MM.1S (cell line): ENCODE data around the gene RIMBP3C.

Source experiments
- DNase-seq: peaks from one replicate; pipeline ENCODE4 v3.0.0-alpha.2; 2015
- H2AFZ ChIP-seq: fragments of 300-600 bp; sonication (generic); 2 replicates; pipeline ENCODE4 v1.6.0; 2016; ENCODE audit warnings: antibody characterized with exemption, low read length
- H3F3A ChIP-seq: fragments of 300-600 bp; sonication (generic); 2 replicates; pipeline ENCODE4 v1.6.1; 2016; ENCODE audit warnings: mild to moderate bottlenecking, antibody characterized with exemption, low read length, moderate library complexity, mixed read lengths; ENCODE audit not compliant: insufficient read depth
- H3K27ac ChIP-seq: fragments of 300-600 bp; sonication (generic); 2 replicates; pipeline ENCODE4 v1.5.1; 2016; ENCODE audit warnings: mild to moderate bottlenecking, low read length
- H3K27me3 ChIP-seq: fragments of 300-600 bp; sonication (generic); replicated peaks from 2 replicates; pipeline ENCODE4 v1.6.0; 2016; ENCODE audit warnings: low read length; ENCODE audit not compliant: insufficient read depth
- H3K36me3 ChIP-seq: fragments of 300-600 bp; sonication (generic); replicated peaks from 2 replicates; pipeline ENCODE4 v1.6.1; 2016; ENCODE audit warnings: mild to moderate bottlenecking, low read length, mixed read lengths; ENCODE audit not compliant: insufficient read depth
- H3K4me1 ChIP-seq: fragments of 300-600 bp; sonication (generic); 2 replicates; pipeline ENCODE4 v1.6.1; 2016; ENCODE audit warnings: low read length, mixed read lengths
- H3K4me2 ChIP-seq: fragments of 300-600 bp; sonication (generic); 2 replicates; pipeline ENCODE4 v1.6.0; 2016; ENCODE audit warnings: low read depth, low read length
- H3K4me3 ChIP-seq: fragments of 300-600 bp; sonication (generic); 2 replicates; pipeline ENCODE4 v1.5.1; 2016; ENCODE audit warnings: low read length, mixed read lengths
- H3K79me2 ChIP-seq: fragments of 300-600 bp; sonication (generic); 2 replicates; pipeline ENCODE4 v1.6.1; 2016; ENCODE audit warnings: mixed run types, low read length, mixed read lengths
- H3K9ac ChIP-seq: fragments of 300-600 bp; sonication (generic); 2 replicates; pipeline ENCODE4 v1.6.1; 2016; ENCODE audit warnings: low read length, mixed read lengths
- H3K9me2 ChIP-seq: fragments of 300-600 bp; sonication (generic); replicated peaks from 2 replicates; pipeline ENCODE4 v1.6.1; 2016; ENCODE audit warnings: mild to moderate bottlenecking, low read length, mixed read lengths; ENCODE audit not compliant: insufficient read depth
- H3K9me3 ChIP-seq: fragments of 300-600 bp; sonication (generic); replicated peaks from 2 replicates; pipeline ENCODE4 v1.6.1; 2016; ENCODE audit warnings: mild to moderate bottlenecking, low read length, mixed read lengths; ENCODE audit not compliant: insufficient read depth
- H4K20me1 ChIP-seq: fragments of 300-600 bp; sonication (generic); 2 replicates; pipeline ENCODE4 v1.6.1; 2016; ENCODE audit warnings: mild to moderate bottlenecking, low read length, moderate library complexity, mixed read lengths; ENCODE audit not compliant: insufficient read depth
- EZH2 ChIP-seq: fragments of 300-600 bp; sonication (generic); optimal IDR thresholded peaks from 2 replicates; pipeline ENCODE3; 2017; ENCODE audit warnings: low read depth, mild to moderate bottlenecking, antibody characterized with exemption, low read length, mixed read lengths
- EZH2phosphoT487 ChIP-seq: fragments of 300-600 bp; sonication (generic); IDR thresholded peaks from 2 replicates; pipeline ENCODE4 v1.6.1; 2018; ENCODE audit warnings: antibody characterized with exemption, low read length
- TF ChIP-seq, protein P1 (sequence below): fragments of 300-600 bp; sonication (generic); IDR thresholded peaks from 2 replicates; pipeline ENCODE4 v1.5.1; 2016; ENCODE audit warnings: antibody characterized with exemption, low read length, mixed read lengths

Gene RIMBP3C

GRCh38 chr22:21594865-21595452 is 43.7 kb upstream of the RIMBP3C start:
- H3K4me3 ChIP-seq, result no peak overlapping the region
- H3K9me3 ChIP-seq, result no peaks in the 10 kb centered on the region
- H3F3A ChIP-seq, result no peaks in the 10 kb centered on the region
- H3K4me2 ChIP-seq, result no peak overlapping the region
- H2AFZ ChIP-seq, result no peak overlapping the region
- TF ChIP-seq, protein P1, sequence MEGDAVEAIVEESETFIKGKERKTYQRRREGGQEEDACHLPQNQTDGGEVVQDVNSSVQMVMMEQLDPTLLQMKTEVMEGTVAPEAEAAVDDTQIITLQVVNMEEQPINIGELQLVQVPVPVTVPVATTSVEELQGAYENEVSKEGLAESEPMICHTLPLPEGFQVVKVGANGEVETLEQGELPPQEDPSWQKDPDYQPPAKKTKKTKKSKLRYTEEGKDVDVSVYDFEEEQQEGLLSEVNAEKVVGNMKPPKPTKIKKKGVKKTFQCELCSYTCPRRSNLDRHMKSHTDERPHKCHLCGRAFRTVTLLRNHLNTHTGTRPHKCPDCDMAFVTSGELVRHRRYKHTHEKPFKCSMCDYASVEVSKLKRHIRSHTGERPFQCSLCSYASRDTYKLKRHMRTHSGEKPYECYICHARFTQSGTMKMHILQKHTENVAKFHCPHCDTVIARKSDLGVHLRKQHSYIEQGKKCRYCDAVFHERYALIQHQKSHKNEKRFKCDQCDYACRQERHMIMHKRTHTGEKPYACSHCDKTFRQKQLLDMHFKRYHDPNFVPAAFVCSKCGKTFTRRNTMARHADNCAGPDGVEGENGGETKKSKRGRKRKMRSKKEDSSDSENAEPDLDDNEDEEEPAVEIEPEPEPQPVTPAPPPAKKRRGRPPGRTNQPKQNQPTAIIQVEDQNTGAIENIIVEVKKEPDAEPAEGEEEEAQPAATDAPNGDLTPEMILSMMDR, result no peak
- H3K9me2 ChIP-seq, result no peaks in the 10 kb centered on the region
- peaks cover 100% of the 10 kb centered on the region for H3K79me2 ChIP-seq
- no peaks in the 10 kb centered on the region for H3K4me1 ChIP-seq
- H4K20me1 ChIP-seq, result peaks cover 45% of the 10 kb centered on the region
- no peak overlapping the region for H3K27ac ChIP-seq
- 0 out of 2 replicates have a peak, but pooled peaks cover 3% of the 10 kb centered on the region for H3K36me3 ChIP-seq
- H3K9ac ChIP-seq, result no peak overlapping the region
- no peaks in the 10 kb centered on the region for H3K27me3 ChIP-seq
- DNase-seq, result no peak

DNA sequence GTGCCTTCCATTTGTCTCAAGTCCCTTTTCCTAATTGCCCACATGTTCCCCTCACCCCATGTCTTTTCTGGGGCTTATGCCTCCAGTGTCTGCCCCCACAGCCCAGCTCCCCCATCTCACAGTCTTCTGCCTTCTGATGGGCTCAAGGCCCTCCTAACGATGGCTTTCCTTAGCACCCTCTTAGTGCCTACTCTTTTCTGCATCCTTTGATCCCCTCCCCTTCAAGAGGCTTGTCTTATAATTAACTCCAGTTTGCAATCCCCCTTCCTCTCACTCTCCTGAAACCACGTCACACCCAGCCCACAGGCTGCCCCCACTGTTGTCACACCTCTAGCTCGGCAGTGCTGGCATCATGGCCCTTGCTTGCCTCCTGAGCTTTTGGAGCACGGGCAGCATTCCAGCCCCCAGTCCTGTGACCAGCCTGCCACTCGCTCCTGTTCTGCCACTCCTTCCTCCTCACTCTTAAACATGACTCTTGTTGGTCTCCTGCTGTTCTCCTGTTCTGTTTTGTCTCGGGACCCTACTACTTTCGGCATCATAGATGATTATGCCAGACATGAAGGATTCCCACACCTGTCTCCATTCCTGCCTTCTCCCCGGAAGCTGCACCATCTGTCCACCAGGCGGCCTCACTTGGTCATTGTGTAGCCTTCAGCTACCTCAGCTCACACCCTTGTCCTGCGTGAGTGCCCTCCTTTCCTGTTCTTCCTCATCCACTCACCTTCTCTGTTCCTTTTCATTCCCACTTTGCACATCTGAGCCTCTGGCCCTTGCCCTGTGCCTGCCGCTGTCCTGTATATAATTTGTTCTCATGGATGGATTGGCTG is 42.4 kb upstream of the RIMBP3C start:
- no peaks in the 10 kb centered on the region for H3K4me1 ChIP-seq
- H3K79me2 ChIP-seq, result peaks cover 100% of the 10 kb centered on the region
- H3K4me3 ChIP-seq, result no peak overlapping the region
- H3K9me3 ChIP-seq, result no peaks in the 10 kb centered on the region
- H3K27ac ChIP-seq, result no peak overlapping the region
- no peaks in the 10 kb centered on the region for H3K9me2 ChIP-seq
- no peak overlapping the region for H3K9ac ChIP-seq
- H3K27me3 ChIP-seq, result no peaks in the 10 kb centered on the region
- H3K36me3 ChIP-seq, result 0 out of 2 replicates have a peak, but pooled peaks cover 3% of the 10 kb centered on the region
- H2AFZ ChIP-seq, result no peak overlapping the region
- H3F3A ChIP-seq, result no peaks in the 10 kb centered on the region
- TF ChIP-seq, protein P1, result no peak
- TF ChIP-seq EZH2 (no peak), EZH2phosphoT487 (no peak)
- no peak overlapping the region for H3K4me2 ChIP-seq
- peaks cover 49% of the 10 kb centered on the region for H4K20me1 ChIP-seq
- DNase-seq, result no peak

DNA sequence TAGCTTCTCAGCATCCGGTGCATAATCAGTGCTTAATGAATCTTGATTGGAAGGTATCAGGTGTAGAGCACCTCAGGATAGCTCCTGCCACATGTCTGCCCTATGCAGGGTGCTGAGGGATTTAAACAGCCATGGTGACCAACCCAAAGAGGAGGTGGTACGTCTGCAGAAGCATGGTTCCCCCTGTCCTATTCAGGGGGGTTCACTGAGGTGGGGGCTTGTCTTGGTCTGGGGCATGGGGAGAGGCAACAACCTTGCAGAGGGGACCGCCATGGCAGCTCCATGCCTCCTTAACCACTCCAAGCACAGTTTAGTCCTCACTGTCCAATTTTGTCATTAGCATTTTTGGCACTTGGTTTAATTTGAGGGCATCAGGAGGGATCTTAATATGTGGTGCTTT is 41.2 kb upstream of the RIMBP3C start:
- peaks cover 54% of the 10 kb centered on the region for H4K20me1 ChIP-seq

More for the DNA sequence above, 41.2 kb upstream of the RIMBP3C start:
- Histone ChIP-seq H3K9ac (no peak overlapping the region), H2AFZ (no peak overlapping the region), H3K27ac (no peak overlapping the region), H3K36me3 (0 out of 2 replicates have a peak, but pooled peaks cover 3% of the 10 kb centered on the region), H3K4me1 (peaks cover 10% of the 10 kb centered on the region), H3K4me3 (no peak overlapping the region), H3K79me2 (peaks cover 96% of the 10 kb centered on the region), H3F3A (peaks cover 10% of the 10 kb centered on the region), H3K9me2 (no peaks in the 10 kb centered on the region), H3K9me3 (no peaks in the 10 kb centered on the region), H3K27me3 (no peaks in the 10 kb centered on the region), H3K4me2 (no peak overlapping the region)
- no peak for DNase-seq
- TF ChIP-seq, protein P1, result no peak
- TF ChIP-seq EZH2, result no peak
- TF ChIP-seq EZH2phosphoT487, result no peak
